ENCODE data around the gene PILRB.

The PILRB gene

GRCh38 chr7:100413346-100413745 is 55.4 kb downstream of the PILRB start:
- DNase-seq, result no peak

- DNase-seq, result no peak
Measured at GRCh38 chr7:100413889-100414288, 56.0 kb downstream of the PILRB start.

GRCh38 chr7:100415448-100415847 is 57.5 kb downstream of the PILRB start:
- no peak for DNase-seq
